ENCODE measurements around the gene ARHGAP15. TPM values are rescaled to one million over a fixed set of nuclear protein-coding genes. Genes with fewer than 3 reads are reported as not detected.

The ARHGAP15 gene
- total and polyA plus RNA-seq, 5 donors from 2014 or later = 242 to 285 (median 260) TPM

DNA sequence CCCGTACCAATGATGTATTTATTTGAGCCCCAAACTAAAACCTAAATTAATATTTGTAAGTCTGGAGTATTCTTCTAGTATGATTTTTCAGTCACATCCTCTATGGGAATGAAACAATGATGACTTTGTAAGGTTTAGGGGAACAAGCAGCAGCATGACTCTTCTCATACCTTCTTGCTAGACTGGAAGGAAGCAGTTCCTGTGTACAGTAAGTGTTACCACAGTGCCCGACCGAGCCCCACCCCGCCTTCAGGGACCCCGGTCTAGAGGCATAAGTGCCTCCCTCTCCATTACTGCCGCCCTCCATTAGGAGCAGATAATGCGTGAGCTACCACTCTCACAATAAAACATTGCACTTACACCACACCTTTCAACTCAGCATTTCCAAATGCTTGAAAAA lies 599.3 kb downstream of the ARHGAP15 start:
- Histone ChIP-seq H3K4me1 (ENCODE audit: control insufficient read depth, insufficient read depth, low read length, poor library complexity, severe bottlenecking) (peaks cover 24% of the 10 kb centered on the region), H3K27me3 (ENCODE audit: control insufficient read depth, insufficient read depth, low read length) (no peaks in the 10 kb centered on the region), H3K27ac (ENCODE audit: insufficient read depth, low read length, poor library complexity, severe bottlenecking) (no peak overlapping the region), H3K9me3 (ENCODE audit: control insufficient read depth in 2 of 2, low read length in 2 of 2) (no peaks in the 10 kb centered on the region), H3K4me3 (ENCODE audit: low read depth, low read length) (no peak overlapping the region), H3K36me3 (ENCODE audit: control insufficient read depth, insufficient read depth, low read length) (peaks cover 18% of the 10 kb centered on the region)
- H3K4me3 Mint-ChIP-seq = no peak overlapping the region
- no peak overlapping the region for H3K27ac Mint-ChIP-seq
- H3K4me1 Mint-ChIP-seq = peaks cover 26 to 52% (median 36%) of the 10 kb centered on the region in 4 donors
- H3K27me3 Mint-ChIP-seq = no peaks in the 10 kb centered on the region
- ATAC-seq (ENCODE audit: low read depth in 2 of 2) (no peak), DNase-seq (no peak)
- no peaks in the 10 kb centered on the region for H3K9me3 Mint-ChIP-seq
- H3K36me3 Mint-ChIP-seq = peaks cover 14% of the 10 kb centered on the region

- peak overlapping the region in 1 of 4 donors; percentile 15 for H3K4me3 Mint-ChIP-seq
- Histone ChIP-seq H3K9me3 (ENCODE audit: control insufficient read depth in 2 of 2, low read length in 2 of 2) (no peaks in the 10 kb centered on the region), H3K4me3 (ENCODE audit: low read depth, low read length) (no peak overlapping the region), H3K27me3 (ENCODE audit: control insufficient read depth, insufficient read depth, low read length) (no peaks in the 10 kb centered on the region), H3K4me1 (ENCODE audit: control insufficient read depth, insufficient read depth, low read length, poor library complexity, severe bottlenecking) (peaks cover 24% of the 10 kb centered on the region), H3K27ac (ENCODE audit: insufficient read depth, low read length, poor library complexity, severe bottlenecking) (no peak overlapping the region), H3K36me3 (ENCODE audit: control insufficient read depth, insufficient read depth, low read length) (peaks cover 16% of the 10 kb centered on the region)
- H3K4me1 Mint-ChIP-seq = peaks cover 26 to 51% (median 35%) of the 10 kb centered on the region in 4 donors
- ATAC-seq (ENCODE audit: low read depth in 2 of 2) = no peak
- no peaks in the 10 kb centered on the region for H3K9me3 Mint-ChIP-seq
- peaks cover 18% of the 10 kb centered on the region for H3K36me3 Mint-ChIP-seq
- DNase-seq = no peak
- no peaks in the 10 kb centered on the region for H3K27me3 Mint-ChIP-seq
- peak overlapping the region; percentile 33 to 73 (median 67) for H3K27ac Mint-ChIP-seq
Measured at GRCh38 chr2:143729296-143729814, 600.1 kb downstream of the ARHGAP15 start.

DNA sequence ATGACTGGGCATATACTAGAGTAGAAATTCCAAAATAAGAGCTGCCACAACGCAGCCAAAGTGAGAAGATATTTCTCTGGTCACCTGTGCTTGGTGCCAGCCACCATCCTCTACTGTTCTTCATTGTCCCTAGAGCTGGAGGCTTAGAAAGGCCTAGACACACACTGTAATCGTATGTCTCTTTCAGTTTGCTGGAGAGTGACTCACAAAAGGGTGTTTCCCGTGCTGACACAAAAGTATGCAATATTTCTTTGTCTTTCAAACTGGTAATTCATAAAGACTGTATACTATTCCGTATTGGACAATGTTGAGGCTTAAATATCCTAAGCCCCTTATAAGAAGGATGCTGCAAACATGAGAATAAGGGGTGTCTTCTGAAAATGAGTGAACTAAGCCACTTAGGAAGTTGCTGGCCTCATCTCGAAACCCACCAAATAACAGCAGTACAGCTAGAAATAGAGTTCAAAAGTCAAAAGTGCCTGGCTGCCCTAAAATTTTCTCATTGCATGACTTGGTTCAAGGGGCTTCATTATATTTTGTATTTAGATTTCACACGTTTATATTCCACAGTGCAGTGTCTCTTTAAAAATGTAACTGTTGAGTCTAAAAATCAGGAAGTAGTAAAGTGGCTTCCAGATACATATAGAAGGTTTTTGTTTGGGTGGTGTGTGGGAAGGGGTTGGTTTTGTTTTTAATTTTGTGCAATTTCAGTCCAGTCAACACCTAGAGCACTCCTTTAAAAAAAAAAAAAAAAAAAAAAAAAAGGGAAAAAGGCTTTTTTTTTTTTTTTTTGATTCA lies 601.1 kb downstream of the ARHGAP15 start:
- H3K4me3 Mint-ChIP-seq = peak overlapping the region in 1 of 4 donors; percentile 16
- H3K36me3 Mint-ChIP-seq = peaks cover 15% of the 10 kb centered on the region
- H3K27ac ChIP-seq (ENCODE audit: insufficient read depth, low read length, poor library complexity, severe bottlenecking) = no peak overlapping the region
- no peaks in the 10 kb centered on the region for H3K27me3 ChIP-seq (ENCODE audit: control insufficient read depth, insufficient read depth, low read length)
- peak; percentile 60 to 70 for ATAC-seq (ENCODE audit: low read depth in 2 of 2)
- peak in 1 of 3 donors; percentile 28 for DNase-seq
- H3K27me3 Mint-ChIP-seq = no peaks in the 10 kb centered on the region
- H3K4me1 ChIP-seq (ENCODE audit: control insufficient read depth, insufficient read depth, low read length, poor library complexity, severe bottlenecking) = peaks cover 24% of the 10 kb centered on the region
- H3K36me3 ChIP-seq (ENCODE audit: control insufficient read depth, insufficient read depth, low read length) = peaks cover 13% of the 10 kb centered on the region
- H3K4me3 ChIP-seq (ENCODE audit: low read depth, low read length) = peak overlapping the region; percentile 26
- peaks cover 26 to 43% (median 34%) of the 10 kb centered on the region in 4 donors for H3K4me1 Mint-ChIP-seq
- no peaks in the 10 kb centered on the region for H3K9me3 ChIP-seq (ENCODE audit: control insufficient read depth in 2 of 2, low read length in 2 of 2)
- peak overlapping the region; percentile 33 to 73 (median 67) for H3K27ac Mint-ChIP-seq
- no peaks in the 10 kb centered on the region for H3K9me3 Mint-ChIP-seq

DNA sequence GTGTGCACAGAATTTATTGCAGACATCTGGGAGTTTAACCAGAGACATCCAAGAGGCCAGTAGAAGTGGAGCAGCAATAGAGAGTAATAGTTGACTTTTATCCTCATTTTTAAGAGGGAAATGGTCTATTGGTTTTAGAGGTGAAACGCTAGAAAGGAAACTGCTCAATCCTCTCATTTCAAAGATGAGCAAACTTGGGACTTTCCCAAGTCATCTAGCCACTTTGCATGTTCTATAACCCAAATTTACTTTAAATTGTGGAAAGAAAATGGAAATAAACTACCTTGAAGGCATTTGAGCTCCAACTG lies 601.7 kb downstream of the ARHGAP15 start:
- no peaks in the 10 kb centered on the region for H3K9me3 Mint-ChIP-seq
- peaks cover 26 to 41% (median 33%) of the 10 kb centered on the region in 4 donors for H3K4me1 Mint-ChIP-seq
- Histone ChIP-seq H3K27me3 (ENCODE audit: control insufficient read depth, insufficient read depth, low read length) (no peaks in the 10 kb centered on the region), H3K27ac (ENCODE audit: insufficient read depth, low read length, poor library complexity, severe bottlenecking) (no peak overlapping the region), H3K9me3 (ENCODE audit: control insufficient read depth in 2 of 2, low read length in 2 of 2) (no peaks in the 10 kb centered on the region), H3K36me3 (ENCODE audit: control insufficient read depth, insufficient read depth, low read length) (peaks cover 8% of the 10 kb centered on the region), H3K4me3 (ENCODE audit: low read depth, low read length) (no peak overlapping the region), H3K4me1 (ENCODE audit: control insufficient read depth, insufficient read depth, low read length, poor library complexity, severe bottlenecking) (peaks cover 24% of the 10 kb centered on the region)
- no peak for ATAC-seq (ENCODE audit: low read depth in 2 of 2)
- H3K27ac Mint-ChIP-seq = peak overlapping the region in 1 of 3 donors; percentile 33
- no peak for DNase-seq
- H3K36me3 Mint-ChIP-seq = peaks cover 14% of the 10 kb centered on the region
- no peaks in the 10 kb centered on the region for H3K27me3 Mint-ChIP-seq
- H3K4me3 Mint-ChIP-seq = no peak overlapping the region

DNA sequence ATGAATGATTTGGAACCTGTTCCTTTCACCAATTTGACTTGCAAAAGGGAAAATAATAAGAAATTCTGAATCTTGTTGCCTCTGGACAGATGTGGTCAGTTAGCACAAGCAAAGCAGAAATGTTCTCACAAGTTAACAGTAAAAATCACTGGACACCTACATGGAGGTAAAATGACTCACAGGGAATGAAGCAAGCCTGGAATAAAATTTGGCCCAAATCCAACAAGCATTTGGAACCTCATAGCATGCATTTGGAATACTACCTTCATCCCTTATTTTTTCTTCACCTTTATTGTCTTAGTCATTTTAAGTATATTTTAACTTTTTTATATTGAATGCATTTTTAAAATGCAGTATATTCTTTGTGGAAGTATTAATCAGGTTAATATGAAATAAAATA lies 602.9 kb downstream of the ARHGAP15 start:
- H3K4me1 ChIP-seq (ENCODE audit: control insufficient read depth, insufficient read depth, low read length, poor library complexity, severe bottlenecking) = peaks cover 24% of the 10 kb centered on the region
- no peak for DNase-seq
- no peak overlapping the region for H3K4me3 ChIP-seq (ENCODE audit: low read depth, low read length)
- Mint-ChIP-seq H3K4me1 (peaks cover 26 to 38% (median 30%) of the 10 kb centered on the region in 4 donors), H3K4me3 (no peak overlapping the region), H3K36me3 (peaks cover 14% of the 10 kb centered on the region), H3K9me3 (no peaks in the 10 kb centered on the region), H3K27ac (peak overlapping the region in 1 of 3 donors; percentile 33), H3K27me3 (no peaks in the 10 kb centered on the region)
- no peak for ATAC-seq (ENCODE audit: low read depth in 2 of 2)
- no peak overlapping the region for H3K27ac ChIP-seq (ENCODE audit: insufficient read depth, low read length, poor library complexity, severe bottlenecking)
- no peaks in the 10 kb centered on the region for H3K9me3 ChIP-seq (ENCODE audit: control insufficient read depth in 2 of 2, low read length in 2 of 2)
- H3K27me3 ChIP-seq (ENCODE audit: control insufficient read depth, insufficient read depth, low read length) = no peaks in the 10 kb centered on the region
- H3K36me3 ChIP-seq (ENCODE audit: control insufficient read depth, insufficient read depth, low read length) = peaks cover 6% of the 10 kb centered on the region

GRCh38 chr2:143732871-143733270 lies 603.7 kb downstream of the ARHGAP15 start:
- peaks cover 7% of the 10 kb centered on the region for H3K36me3 ChIP-seq (ENCODE audit: control insufficient read depth, insufficient read depth, low read length)
- H3K9me3 ChIP-seq (ENCODE audit: control insufficient read depth in 2 of 2, low read length in 2 of 2) = no peaks in the 10 kb centered on the region
- H3K27me3 ChIP-seq (ENCODE audit: control insufficient read depth, insufficient read depth, low read length) = no peaks in the 10 kb centered on the region
- Mint-ChIP-seq H3K27ac (peak overlapping the region in 1 of 3 donors; percentile 31), H3K36me3 (peaks cover 10% of the 10 kb centered on the region), H3K4me1 (peaks cover 20 to 32% (median 25%) of the 10 kb centered on the region in 4 donors), H3K27me3 (no peaks in the 10 kb centered on the region), H3K9me3 (no peaks in the 10 kb centered on the region), H3K4me3 (no peak overlapping the region)
- peaks cover 24% of the 10 kb centered on the region for H3K4me1 ChIP-seq (ENCODE audit: control insufficient read depth, insufficient read depth, low read length, poor library complexity, severe bottlenecking)
- ATAC-seq (ENCODE audit: low read depth in 2 of 2) = no peak
- no peak overlapping the region for H3K4me3 ChIP-seq (ENCODE audit: low read depth, low read length)
- no peak overlapping the region for H3K27ac ChIP-seq (ENCODE audit: insufficient read depth, low read length, poor library complexity, severe bottlenecking)
- no peak for DNase-seq

GRCh38 chr2:143734507-143734906 lies 605.3 kb downstream of the ARHGAP15 start:
- DNase-seq = no peak
- peaks cover 9% of the 10 kb centered on the region for H3K4me1 ChIP-seq (ENCODE audit: control insufficient read depth, insufficient read depth, low read length, poor library complexity, severe bottlenecking)
- no peaks in the 10 kb centered on the region for H3K9me3 ChIP-seq (ENCODE audit: control insufficient read depth in 2 of 2, low read length in 2 of 2)
- Mint-ChIP-seq H3K9me3 (no peaks in the 10 kb centered on the region), H3K27ac (no peak overlapping the region), H3K27me3 (no peaks in the 10 kb centered on the region), H3K36me3 (peaks cover 13% of the 10 kb centered on the region), H3K4me1 (peaks cover 11 to 24% (median 16%) of the 10 kb centered on the region in 4 donors), H3K4me3 (no peak overlapping the region)
- H3K36me3 ChIP-seq (ENCODE audit: control insufficient read depth, insufficient read depth, low read length) = peaks cover 10% of the 10 kb centered on the region
- H3K4me3 ChIP-seq (ENCODE audit: low read depth, low read length) = no peak overlapping the region
- ATAC-seq (ENCODE audit: low read depth in 2 of 2) = no peak
- H3K27ac ChIP-seq (ENCODE audit: insufficient read depth, low read length, poor library complexity, severe bottlenecking) = no peak overlapping the region
- H3K27me3 ChIP-seq (ENCODE audit: control insufficient read depth, insufficient read depth, low read length) = no peaks in the 10 kb centered on the region

DNA sequence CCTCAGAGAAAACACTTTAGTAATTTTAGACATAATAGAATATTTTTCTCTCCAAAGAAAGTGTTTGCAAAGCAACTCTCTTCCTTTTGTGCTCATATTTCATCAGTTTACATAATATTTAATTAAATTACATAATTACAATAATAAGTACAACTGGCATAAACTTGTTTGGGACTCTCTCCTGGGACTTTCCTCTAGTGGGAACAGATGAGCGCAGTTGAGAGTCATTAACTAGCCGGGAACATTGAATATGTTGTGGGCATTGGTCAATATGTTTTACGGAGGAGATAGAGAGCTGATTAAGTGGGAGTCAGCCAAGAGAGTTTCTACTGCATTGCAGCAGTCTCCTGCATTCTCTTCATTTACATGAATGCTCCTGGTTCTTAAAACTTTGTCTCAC lies 607.7 kb downstream of the ARHGAP15 start:
- H3K27ac ChIP-seq (ENCODE audit: insufficient read depth, low read length, poor library complexity, severe bottlenecking) = no peak overlapping the region
- no peaks in the 10 kb centered on the region for H3K4me1 ChIP-seq (ENCODE audit: control insufficient read depth, insufficient read depth, low read length, poor library complexity, severe bottlenecking)
- no peak overlapping the region for H3K4me3 Mint-ChIP-seq
- ATAC-seq (ENCODE audit: low read depth in 2 of 2) = no peak
- no peaks in the 10 kb centered on the region for H3K9me3 Mint-ChIP-seq
- H3K27me3 ChIP-seq (ENCODE audit: control insufficient read depth, insufficient read depth, low read length) = no peaks in the 10 kb centered on the region
- no peak overlapping the region for H3K27ac Mint-ChIP-seq
- peaks cover 34% of the 10 kb centered on the region for H3K36me3 Mint-ChIP-seq
- no peak overlapping the region for H3K4me3 ChIP-seq (ENCODE audit: low read depth, low read length)
- DNase-seq = no peak
- peaks cover 10% of the 10 kb centered on the region for H3K36me3 ChIP-seq (ENCODE audit: control insufficient read depth, insufficient read depth, low read length)
- H3K9me3 ChIP-seq (ENCODE audit: control insufficient read depth in 2 of 2, low read length in 2 of 2) = no peaks in the 10 kb centered on the region
- H3K4me1 Mint-ChIP-seq = peaks cover 0 to 9% (median 3%) of the 10 kb centered on the region in 4 donors
- H3K27me3 Mint-ChIP-seq = no peaks in the 10 kb centered on the region

Measured in CD4-positive, CD25-positive, alpha-beta regulatory T cell (primary cell).